Osteoblast (primary cell): ENCODE results near the gene IMPA2. TPM values are rescaled to one million over a fixed set of nuclear protein-coding genes. Genes with fewer than 3 reads are reported as not detected.

Experiments used
- DNase-seq: peaks from one replicate; pipeline ENCODE4 v3.0.0; 2011; ENCODE audit warnings: low spot score, mixed read lengths; ENCODE audit not compliant: insufficient read length; ENCODE audit errors: missing footprints
- H2AFZ ChIP-seq: 2 replicates; pipeline ENCODE4 v1.6.0; 2011; ENCODE audit warnings: mild to moderate bottlenecking, low read length
- H3K27ac ChIP-seq: 2 replicates; pipeline ENCODE4 v1.5.1; 2011; ENCODE audit warnings: mild to moderate bottlenecking, low read depth, low read length, moderate library complexity
- H3K27me3 ChIP-seq: 2 replicates; pipeline ENCODE4 v1.6.0; 2012; ENCODE audit warnings: mild to moderate bottlenecking, control low read depth, inconsistent platforms, low read length, moderate library complexity; ENCODE audit not compliant: insufficient read depth
- H3K36me3 ChIP-seq: 2 replicates; pipeline ENCODE4 v1.5.1; 2011; ENCODE audit warnings: mild to moderate bottlenecking, low read length, control low read depth, moderate library complexity; ENCODE audit not compliant: insufficient read depth
- H3K4me1 ChIP-seq: 2 replicates; pipeline ENCODE4 v1.5.1; 2011; ENCODE audit warnings: mild to moderate bottlenecking, low read length, control low read depth, moderate library complexity; ENCODE audit not compliant: insufficient read depth
- H3K4me2 ChIP-seq: 2 replicates; pipeline ENCODE4 v1.6.0; 2011; ENCODE audit warnings: mild to moderate bottlenecking, low read length; ENCODE audit not compliant: insufficient read depth
- H3K4me3 ChIP-seq: fragments of 200-600 bp; sonication (generic); 3 replicates; pipeline ENCODE4 v1.5.1; 2012; ENCODE audit warnings: mild to moderate bottlenecking, low read length, inconsistent platforms; ENCODE audit not compliant: insufficient read depth
- H3K79me2 ChIP-seq: 2 replicates; pipeline ENCODE4 v1.6.0; 2012; ENCODE audit warnings: mild to moderate bottlenecking, low read length, control low read depth, inconsistent platforms; ENCODE audit not compliant: insufficient read depth
- H3K9me3 ChIP-seq: 2 replicates; pipeline ENCODE4 v1.5.1; 2011; ENCODE audit warnings: low read depth, low read length, control low read depth
- H4K20me1 ChIP-seq: 2 replicates; pipeline ENCODE4 v1.6.0; 2012; ENCODE audit warnings: mild to moderate bottlenecking, low read length, control low read depth; ENCODE audit not compliant: insufficient read depth
- total RNA-seq: library from RNA; depleted of rRNA; stranded (reverse); fragments of >200 nt; gene quantifications from 2 replicates; pipeline ENCODE4 v1.2.3, GENCODE V29; 2012
- TF ChIP-seq, protein P1 (sequence below): IDR thresholded peaks from 2 replicates; pipeline ENCODE4 v1.5.1; 2011; ENCODE audit warnings: mild to moderate bottlenecking, low read depth, low read length, moderate library complexity; ENCODE audit errors: extremely low read depth

IMPA2 gene
- total RNA-seq, 1 donor: 11.2 TPM

DNA sequence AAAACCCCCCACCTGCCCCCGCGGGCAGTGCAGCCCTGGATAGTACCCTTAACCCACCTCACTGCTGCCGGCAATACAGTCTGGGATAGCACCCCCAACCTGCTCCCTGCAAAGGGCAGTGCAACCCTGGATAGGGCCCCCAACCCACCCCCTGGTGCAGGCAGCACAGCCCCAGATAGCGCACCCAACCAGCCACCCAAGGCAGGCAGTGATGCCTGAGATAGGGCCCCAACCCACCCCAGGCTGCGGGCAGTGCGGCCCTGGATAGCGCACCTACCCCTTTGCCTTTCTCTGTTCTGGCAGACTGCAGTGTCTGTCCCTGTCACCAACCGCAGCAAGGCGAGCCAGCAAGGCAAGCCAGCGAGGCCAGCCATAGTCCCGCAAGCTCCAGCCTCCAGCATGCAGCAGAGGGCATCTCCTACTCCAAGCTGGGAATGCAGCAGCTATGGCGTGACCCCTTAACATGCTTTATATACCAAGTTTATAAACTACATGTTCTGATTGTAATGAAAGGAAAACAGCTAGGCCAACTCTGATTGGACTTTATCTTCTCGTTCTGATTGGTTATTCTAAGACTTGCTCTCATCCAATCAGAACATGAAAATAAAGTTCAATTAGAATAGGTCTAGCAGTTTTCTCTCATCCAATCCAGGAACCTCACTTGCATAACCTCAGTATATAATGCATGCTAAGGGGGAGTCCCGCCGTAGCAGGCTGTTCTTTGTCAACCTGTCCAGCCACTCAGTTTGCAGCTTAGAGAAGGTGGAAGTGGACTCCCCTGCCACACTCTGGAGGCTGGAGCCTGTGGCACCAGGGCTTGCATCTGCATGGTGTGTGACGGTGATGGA lies 78.3 kb downstream of the IMPA2 start:
- H3K36me3 ChIP-seq: no peaks in the 10 kb centered on the region
- TF ChIP-seq, protein P1, sequence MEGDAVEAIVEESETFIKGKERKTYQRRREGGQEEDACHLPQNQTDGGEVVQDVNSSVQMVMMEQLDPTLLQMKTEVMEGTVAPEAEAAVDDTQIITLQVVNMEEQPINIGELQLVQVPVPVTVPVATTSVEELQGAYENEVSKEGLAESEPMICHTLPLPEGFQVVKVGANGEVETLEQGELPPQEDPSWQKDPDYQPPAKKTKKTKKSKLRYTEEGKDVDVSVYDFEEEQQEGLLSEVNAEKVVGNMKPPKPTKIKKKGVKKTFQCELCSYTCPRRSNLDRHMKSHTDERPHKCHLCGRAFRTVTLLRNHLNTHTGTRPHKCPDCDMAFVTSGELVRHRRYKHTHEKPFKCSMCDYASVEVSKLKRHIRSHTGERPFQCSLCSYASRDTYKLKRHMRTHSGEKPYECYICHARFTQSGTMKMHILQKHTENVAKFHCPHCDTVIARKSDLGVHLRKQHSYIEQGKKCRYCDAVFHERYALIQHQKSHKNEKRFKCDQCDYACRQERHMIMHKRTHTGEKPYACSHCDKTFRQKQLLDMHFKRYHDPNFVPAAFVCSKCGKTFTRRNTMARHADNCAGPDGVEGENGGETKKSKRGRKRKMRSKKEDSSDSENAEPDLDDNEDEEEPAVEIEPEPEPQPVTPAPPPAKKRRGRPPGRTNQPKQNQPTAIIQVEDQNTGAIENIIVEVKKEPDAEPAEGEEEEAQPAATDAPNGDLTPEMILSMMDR: no peak

DNA sequence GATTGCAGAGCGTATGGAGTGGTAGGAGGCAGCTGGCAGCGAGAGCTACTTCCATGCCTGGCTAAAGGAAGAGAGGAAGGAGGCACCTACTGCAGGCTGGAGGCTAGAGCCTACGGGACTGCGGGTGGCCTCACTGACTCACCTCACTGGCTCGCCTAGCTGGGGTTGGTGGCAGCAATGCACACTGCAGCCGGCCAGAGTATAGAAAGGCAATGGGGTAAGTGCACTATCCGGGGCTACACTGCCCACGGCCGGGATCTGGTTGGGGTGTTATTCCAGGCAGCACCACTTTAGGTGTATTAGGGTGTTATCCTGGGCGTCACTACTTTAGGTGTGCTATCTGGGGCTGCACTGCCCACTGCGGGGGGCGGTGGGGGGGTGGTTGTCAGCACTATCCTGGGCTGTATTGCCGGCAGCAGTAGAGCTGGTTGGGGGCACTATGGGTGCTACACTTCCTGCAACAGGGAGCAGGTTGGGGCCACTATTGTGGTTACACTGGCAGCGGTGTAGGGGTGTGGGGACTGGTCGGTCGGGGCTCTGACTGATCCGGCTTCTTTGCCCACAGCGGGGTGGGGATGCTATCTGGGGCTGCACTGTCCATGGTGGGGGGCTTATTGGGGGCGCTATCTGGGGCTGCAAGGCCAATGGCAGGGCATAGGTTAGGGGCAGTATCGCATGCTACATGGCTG lies 79.0 kb downstream of the IMPA2 start:
- H2AFZ ChIP-seq: no peak overlapping the region

More for the DNA sequence above, 78.3 kb downstream of the IMPA2 start:
- Histone ChIP-seq H3K79me2 (no peaks in the 10 kb centered on the region), H2AFZ (no peak overlapping the region), H3K4me3 (no peak overlapping the region), H3K27me3 (no peaks in the 10 kb centered on the region), H3K4me1 (no peaks in the 10 kb centered on the region), H3K27ac (no peak overlapping the region), H3K4me2 (no peak overlapping the region), H3K9me3 (no peaks in the 10 kb centered on the region), H4K20me1 (no peaks in the 10 kb centered on the region)
- DNase-seq: no peak

DNA sequence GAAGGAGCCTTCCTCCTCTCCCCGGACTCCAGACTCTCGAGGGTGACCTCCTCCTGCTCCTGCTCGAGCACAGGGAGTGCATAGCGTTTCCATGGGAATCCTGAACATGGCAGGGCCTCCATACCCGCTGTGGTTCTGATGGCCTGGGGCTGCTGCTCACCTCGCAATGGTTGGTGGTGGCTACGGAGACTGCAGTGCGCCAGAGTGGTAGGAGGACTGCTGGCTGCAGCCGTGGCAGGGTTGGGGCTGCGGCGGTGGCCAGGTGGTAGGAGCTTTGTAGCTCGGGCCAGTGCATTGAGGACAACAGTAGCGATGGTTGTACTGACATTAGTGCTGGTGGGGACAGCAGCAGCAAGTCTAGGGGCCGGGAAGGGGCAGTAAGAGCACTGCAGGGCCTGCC lies 80.4 kb downstream of the IMPA2 start:
- Histone ChIP-seq H3K27me3 (no peaks in the 10 kb centered on the region), H3K36me3 (no peaks in the 10 kb centered on the region), H4K20me1 (no peaks in the 10 kb centered on the region), H3K9me3 (no peaks in the 10 kb centered on the region), H3K4me3 (no peak overlapping the region), H3K27ac (no peak overlapping the region), H3K4me2 (no peak overlapping the region), H2AFZ (no peak overlapping the region), H3K79me2 (no peaks in the 10 kb centered on the region), H3K4me1 (no peaks in the 10 kb centered on the region)
- TF ChIP-seq, protein P1: no peak
- no peak for DNase-seq

More for the DNA sequence above, 79.0 kb downstream of the IMPA2 start:
- DNase-seq: peak; percentile 78
- H3K27me3 ChIP-seq: no peaks in the 10 kb centered on the region
- no peaks in the 10 kb centered on the region for H3K4me1 ChIP-seq
- H3K9me3 ChIP-seq: no peaks in the 10 kb centered on the region
- no peak overlapping the region for H3K4me2 ChIP-seq
- H3K36me3 ChIP-seq: no peaks in the 10 kb centered on the region
- no peaks in the 10 kb centered on the region for H3K79me2 ChIP-seq
- H3K4me3 ChIP-seq: no peak overlapping the region
- H3K27ac ChIP-seq: no peak overlapping the region
- TF ChIP-seq, protein P1: no peak
- no peaks in the 10 kb centered on the region for H4K20me1 ChIP-seq

DNA sequence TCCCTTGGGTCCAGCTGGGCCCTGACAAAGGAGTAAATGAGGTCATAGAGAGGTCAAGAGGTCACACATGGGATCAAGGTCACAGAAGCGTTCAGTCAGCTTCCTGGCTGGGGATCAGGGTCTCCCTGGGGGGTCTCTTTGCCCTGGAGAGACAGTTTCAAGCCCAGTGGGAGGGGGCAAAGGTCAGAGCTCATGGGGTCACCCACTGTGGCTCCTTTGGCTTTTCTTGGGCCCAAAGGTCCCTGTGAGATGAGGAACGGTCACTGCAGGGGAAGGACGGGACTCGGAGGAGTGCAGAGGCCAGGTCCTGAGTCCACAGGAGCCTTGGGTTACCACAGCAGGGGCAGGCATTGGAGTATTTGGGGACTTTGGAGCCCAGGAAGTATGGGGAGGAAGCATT lies 81.7 kb downstream of the IMPA2 start:
- Histone ChIP-seq H3K4me2 (no peak overlapping the region), H3K27me3 (no peaks in the 10 kb centered on the region), H3K27ac (no peak overlapping the region), H3K79me2 (no peaks in the 10 kb centered on the region), H2AFZ (no peak overlapping the region), H3K4me1 (no peaks in the 10 kb centered on the region), H3K36me3 (no peaks in the 10 kb centered on the region), H3K9me3 (no peaks in the 10 kb centered on the region), H3K4me3 (no peak overlapping the region), H4K20me1 (no peaks in the 10 kb centered on the region)
- peak; percentile 69 for DNase-seq
- TF ChIP-seq, protein P1: no peak
